Common myeloid progenitor, CD34-positive (primary cell): ENCODE measurements around the gene TATDN2.
A peak's percentile ranks its signal among the peaks of the same experiment; 100 is the strongest.

Experiments used
- CTCF ChIA-PET: fragments of 350-600 bp; sonication (Branson Sonifier 250); formaldehyde crosslinking; loops from one replicate; lab custom pipeline; 2021; ENCODE audit warnings: antibody characterized with exemption; lab: Charles Lee
- POLR2A ChIA-PET: fragments of 350-600 bp; sonication (Branson Sonifier 250); formaldehyde crosslinking; loops from one replicate; lab custom pipeline; 2021; ENCODE audit warnings: antibody characterized with exemption; lab: Charles Lee
- DNase-seq, 3 donors: peaks; one replicate each; pipeline versions ENCODE4 v3.0.0 to v3.0.0-alpha.2; 2013
- H3K27ac ChIP-seq, 2 experiments: 1 replicate in 1 of 2; 2 replicates in 1 of 2; pipeline ENCODE4 v1.7.0; 2013; ENCODE audit warnings: inconsistent platforms in 2 of 2, low read length in 2 of 2, mild to moderate bottlenecking in 2 of 2, low read depth in 1 of 2, moderate library complexity in 1 of 2; ENCODE audit not compliant: severe bottlenecking in 2 of 2, insufficient read depth in 1 of 2, poor library complexity in 1 of 2
- H3K27me3 ChIP-seq, 5 experiments: replicated peaks in 2 of 5; 1 replicate in 3 of 5; 2 replicates in 2 of 5; pipeline versions ENCODE4 v1.6.1 to v1.7.0; 2013; ENCODE audit warnings: low read length in 4 of 5, mild to moderate bottlenecking in 2 of 5, moderate library complexity in 2 of 5, inconsistent platforms in 1 of 5; ENCODE audit not compliant: insufficient read depth in 5 of 5, control insufficient read depth in 4 of 5
- H3K36me3 ChIP-seq, 4 experiments: 1 replicate in 2 of 4; 2 replicates in 2 of 4; pipeline versions ENCODE4 v1.6.1 to v1.7.0; 2013; ENCODE audit warnings: low read length in 3 of 4, control low read depth in 1 of 4, mild to moderate bottlenecking in 1 of 4; ENCODE audit not compliant: control insufficient read depth in 4 of 4, insufficient read depth in 4 of 4
- H3K4me1 ChIP-seq, 4 experiments: 1 replicate in 3 of 4; 2 replicates in 1 of 4; pipeline versions ENCODE4 v1.6.1 to v1.7.1; 2013; ENCODE audit warnings: low read length in 3 of 4, mild to moderate bottlenecking in 3 of 4, control low read depth in 1 of 4, inconsistent platforms in 1 of 4, moderate library complexity in 1 of 4; ENCODE audit not compliant: control insufficient read depth in 4 of 4, insufficient read depth in 4 of 4; ENCODE audit errors: control extremely low read depth in 1 of 4
- H3K4me3 ChIP-seq, 7 experiments: 1 replicate in 4 of 7; 2 replicates in 3 of 7; pipeline versions ENCODE4 v1.5.1 to v1.7.0; 2013; ENCODE audit warnings: mild to moderate bottlenecking in 7 of 7, low read length in 6 of 7, moderate library complexity in 6 of 7, inconsistent platforms in 2 of 7, low read depth in 2 of 7, control low read depth in 1 of 7; ENCODE audit not compliant: insufficient read depth in 4 of 7, control insufficient read depth in 1 of 7; ENCODE audit errors: extremely low read depth in 1 of 7
- H3K9me3 ChIP-seq, 5 experiments: 1 replicate in 4 of 5; 2 replicates in 1 of 5; pipeline versions ENCODE4 v1.6.1 to v1.7.1; 2013; ENCODE audit warnings: low read length in 4 of 5, mild to moderate bottlenecking in 2 of 5, inconsistent platforms in 1 of 5, low read depth in 1 of 5, moderate library complexity in 1 of 5; ENCODE audit not compliant: control insufficient read depth in 4 of 5, insufficient read depth in 2 of 5; ENCODE audit errors: control extremely low read depth in 1 of 5
- WGBS: methylation state at CpG from one replicate; pipeline ENCODE4 v1.1.5; 2013; ENCODE audit not compliant: insufficient coverage; 5-methylcytosine and 5-hydroxymethylcytosine counted together

Gene TATDN2

GRCh38 chr3:10317311-10317960 is 69.2 kb downstream of the TATDN2 start:
- no peak overlapping the region for H3K4me3 ChIP-seq
- DNase-seq = no peak
- H3K36me3 ChIP-seq = peaks cover 21 to 63% (median 44%) of the 10 kb centered on the region in 4 experiments
- ChIA-PET CTCF (interaction anchor here (2.9 kb wide), 1 partner anchor 12 kb away, joined by 17 read pairs; no protein-coding TSS in a partner anchor), POLR2A (no interaction called here)
- WGBS = 89% methylated on average over 3 of the region's 4 CpGs
- H3K9me3 ChIP-seq = no peaks in the 10 kb centered on the region
- peaks cover 7 to 20% (median 15%) of the 10 kb centered on the region in 4 experiments for H3K4me1 ChIP-seq
- no peak overlapping the region for H3K27ac ChIP-seq
- H3K27me3 ChIP-seq = no peaks in the 10 kb centered on the region

- ChIA-PET POLR2A (no interaction called here), CTCF (interaction anchor here (0.9 kb wide), 1 partner anchor 27 kb away, joined by 3 read pairs; no protein-coding TSS in a partner anchor)
- Histone ChIP-seq H3K4me1 (peaks cover 7 to 20% (median 15%) of the 10 kb centered on the region in 4 experiments), H3K27me3 (no peaks in the 10 kb centered on the region), H3K4me3 (no peak overlapping the region), H3K36me3 (peaks cover 17 to 58% (median 39%) of the 10 kb centered on the region in 4 experiments), H3K9me3 (no peaks in the 10 kb centered on the region), H3K27ac (no peak overlapping the region)
- WGBS = 100% methylated on average over 2 of the region's 3 CpGs
- DNase-seq = no peak
Measured at GRCh38 chr3:10317961-10318350, 69.7 kb downstream of the TATDN2 start.

GRCh38 chr3:10319251-10319650 is 71.0 kb downstream of the TATDN2 start:
- H3K27ac ChIP-seq = peak overlapping the region in 1 of 2 experiments; percentile 17
- POLR2A ChIA-PET = interaction anchor here (1.8 kb wide), 1 partner anchor 25 kb away, joined by 4 read pairs; no protein-coding TSS in a partner anchor
- CTCF ChIA-PET = no interaction called here
- H3K4me3 ChIP-seq = no peak overlapping the region
- peaks cover 7 to 20% (median 15%) of the 10 kb centered on the region in 4 experiments for H3K4me1 ChIP-seq
- WGBS = 94% methylated on average over 6 of the region's 6 CpGs
- H3K36me3 ChIP-seq = peaks cover 17 to 47% (median 31%) of the 10 kb centered on the region in 4 experiments
- H3K27me3 ChIP-seq = no peaks in the 10 kb centered on the region
- no peaks in the 10 kb centered on the region for H3K9me3 ChIP-seq
- DNase-seq = no peak

- Histone ChIP-seq H3K27ac (peak overlapping the region; percentile 97 to 98), H3K9me3 (no peaks in the 10 kb centered on the region), H3K4me1 (peaks cover 7 to 20% (median 15%) of the 10 kb centered on the region in 4 experiments), H3K27me3 (no peaks in the 10 kb centered on the region), H3K4me3 (peak overlapping the region in 6 of 7 experiments; percentile 81 to 100 (median 96)), H3K36me3 (peaks cover 11 to 41% (median 26%) of the 10 kb centered on the region in 4 experiments)
- 14% methylated on average over 2 of the region's 3 CpGs for WGBS
- ChIA-PET CTCF (interaction anchor here (1.5 to 1.9 kb wide), 2 partner anchors 16 to 33 kb away, joined by 3 to 4 read pairs; no protein-coding TSS in a partner anchor), POLR2A (interaction anchor here (1.1 to 1.8 kb wide), 2 partner anchors 26 to 387 kb away, joined by 3 to 4 read pairs; no protein-coding TSS in a partner anchor)
- no peak for DNase-seq
Measured at GRCh38 chr3:10319804-10320203, 71.5 kb downstream of the TATDN2 start.

GRCh38 chr3:10320320-10320677 is 72.0 kb downstream of the TATDN2 start:
- Histone ChIP-seq H3K4me1 (peaks cover 7 to 20% (median 15%) of the 10 kb centered on the region in 4 experiments), H3K4me3 (peak overlapping the region; percentile 81 to 100 (median 96)), H3K27ac (peak overlapping the region; percentile 97 to 98), H3K27me3 (no peaks in the 10 kb centered on the region), H3K36me3 (peaks cover 10 to 37% (median 24%) of the 10 kb centered on the region in 4 experiments), H3K9me3 (no peaks in the 10 kb centered on the region)
- ChIA-PET CTCF (interaction anchor here (1.0 to 2.2 kb wide), 5 partner anchors 11 to 33 kb away, joined by 3 to 15 read pairs (median 4); no protein-coding TSS in a partner anchor), POLR2A (interaction anchor here (1.1 to 1.8 kb wide), 2 partner anchors 26 to 387 kb away, joined by 3 to 4 read pairs; no protein-coding TSS in a partner anchor)
- DNase-seq = no peak
- 0% methylated on average over 8 of the region's 9 CpGs for WGBS

GRCh38 chr3:10321630-10322351 is 73.5 kb downstream of the TATDN2 start:
- POLR2A ChIA-PET = interaction anchor here (0.6 to 0.7 kb wide), 2 partner anchors 38 to 174 kb away, joined by 3 read pairs; no protein-coding TSS in a partner anchor
- WGBS = 100% methylated on average over 4 of the region's 8 CpGs
- H3K4me3 ChIP-seq = peak overlapping the region in 1 of 7 experiments; percentile 88
- peaks cover 7 to 20% (median 15%) of the 10 kb centered on the region in 4 experiments for H3K4me1 ChIP-seq
- peak overlapping the region in 1 of 2 experiments; percentile 98 for H3K27ac ChIP-seq
- peaks cover 6 to 24% (median 13%) of the 10 kb centered on the region in 4 experiments for H3K36me3 ChIP-seq
- peaks cover 0 to 7% (median 3%) of the 10 kb centered on the region in 5 experiments for H3K27me3 ChIP-seq
- CTCF ChIA-PET = interaction anchor here (0.7 to 2.2 kb wide), 13 partner anchors 9 to 130 kb away, joined by 3 to 15 read pairs (median 3); partner anchors contain the start of gene GHRL
- no peak for DNase-seq
- no peaks in the 10 kb centered on the region for H3K9me3 ChIP-seq
